Loucy (cell line): ENCODE measurements around the gene COL6A1.

Source experiments
- H2AFZ ChIP-seq: fragments of 200-600 bp; sonication (generic); 2 replicates; pipeline ENCODE4 v1.6.0; 2016; ENCODE audit warnings: antibody characterized with exemption, mild to moderate bottlenecking, low read length, moderate library complexity
- H3F3A ChIP-seq: fragments of 200-600 bp; 2 replicates; pipeline ENCODE4 v1.6.0; 2016; ENCODE audit warnings: antibody characterized with exemption, low read depth, mild to moderate bottlenecking
- H3K27me3 ChIP-seq: fragments of 200-600 bp; sonication (generic); 2 replicates; pipeline ENCODE4 v1.6.1; 2014; ENCODE audit warnings: low read length, mild to moderate bottlenecking; ENCODE audit not compliant: insufficient read depth, poor library complexity, severe bottlenecking
- H3K36me3 ChIP-seq: fragments of 200-600 bp; sonication (generic); 2 replicates; pipeline ENCODE4 v1.6.1; 2016; ENCODE audit warnings: low read length; ENCODE audit not compliant: insufficient read depth
- H3K4me1 ChIP-seq: fragments of 200-600 bp; sonication (generic); 2 replicates; pipeline ENCODE4 v1.5.1; 2014; ENCODE audit warnings: low read length, mild to moderate bottlenecking; ENCODE audit not compliant: insufficient read depth, poor library complexity, severe bottlenecking
- H3K4me2 ChIP-seq: fragments of 200-600 bp; sonication (generic); 2 replicates; pipeline ENCODE4 v1.6.0; 2014; ENCODE audit warnings: antibody characterized with exemption, low read length, low read depth, mild to moderate bottlenecking; ENCODE audit not compliant: poor library complexity, severe bottlenecking
- H3K4me3 ChIP-seq: fragments of 200-600 bp; sonication (generic); 2 replicates; pipeline ENCODE4 v1.5.1; 2014; ENCODE audit warnings: low read length, mild to moderate bottlenecking, mixed read lengths; ENCODE audit not compliant: poor library complexity, severe bottlenecking
- H3K79me2 ChIP-seq: fragments of 200-600 bp; sonication (generic); 2 replicates; pipeline ENCODE4 v1.6.1; 2014; ENCODE audit warnings: low read length; ENCODE audit not compliant: insufficient read depth
- H3K9ac ChIP-seq: fragments of 200-600 bp; sonication (generic); 2 replicates; pipeline ENCODE4 v1.6.0; 2014; ENCODE audit warnings: mild to moderate bottlenecking, low read depth, low read length, moderate library complexity; ENCODE audit not compliant: poor library complexity, severe bottlenecking
- H3K9me2 ChIP-seq: fragments of 200-600 bp; sonication (generic); replicated peaks from 2 replicates; pipeline ENCODE4 v1.6.1; 2016; ENCODE audit warnings: low read depth, low read length, mixed read lengths
- H3K9me3 ChIP-seq: fragments of 200-600 bp; sonication (generic); 2 replicates; pipeline ENCODE4 v1.6.1; 2014; ENCODE audit warnings: mild to moderate bottlenecking, antibody characterized with exemption, low read length, low read depth; ENCODE audit not compliant: insufficient read depth
- H4K20me1 ChIP-seq: fragments of 200-600 bp; sonication (generic); 2 replicates; pipeline ENCODE4 v1.6.0; 2014; ENCODE audit warnings: antibody characterized with exemption, low read length, mild to moderate bottlenecking; ENCODE audit not compliant: insufficient read depth, poor library complexity, severe bottlenecking
- CTCF ChIP-seq: fragments of 200-600 bp; sonication (generic); conservative IDR thresholded peaks from 2 replicates; pipeline ENCODE4 v1.5.1; 2014; ENCODE audit warnings: mild to moderate bottlenecking, antibody characterized with exemption, low read length
- EZH2phosphoT487 ChIP-seq: fragments of 200-600 bp; IDR thresholded peaks from 2 replicates; pipeline ENCODE4 v1.6.1; 2018; ENCODE audit warnings: antibody characterized with exemption, mild to moderate bottlenecking, moderate library complexity, borderline replicate concordance

The COL6A1 gene

GRCh38 chr21:46020581-46020980, 39.0 kb downstream of the COL6A1 start:
- Histone ChIP-seq H3F3A (no peaks in the 10 kb centered on the region), H3K9me2 (no peaks in the 10 kb centered on the region), H4K20me1 (no peaks in the 10 kb centered on the region), H3K9ac (no peak overlapping the region), H3K4me3 (no peak overlapping the region), H3K4me1 (peaks cover 6% of the 10 kb centered on the region), H2AFZ (no peak overlapping the region), H3K27me3 (no peaks in the 10 kb centered on the region), H3K79me2 (no peaks in the 10 kb centered on the region), H3K9me3 (peaks cover 6% of the 10 kb centered on the region; the same call in 1 of the 2 replicates), H3K4me2 (no peak overlapping the region), H3K36me3 (no peaks in the 10 kb centered on the region)
- TF ChIP-seq CTCF, result no peak
- no peak for TF ChIP-seq EZH2phosphoT487

DNA sequence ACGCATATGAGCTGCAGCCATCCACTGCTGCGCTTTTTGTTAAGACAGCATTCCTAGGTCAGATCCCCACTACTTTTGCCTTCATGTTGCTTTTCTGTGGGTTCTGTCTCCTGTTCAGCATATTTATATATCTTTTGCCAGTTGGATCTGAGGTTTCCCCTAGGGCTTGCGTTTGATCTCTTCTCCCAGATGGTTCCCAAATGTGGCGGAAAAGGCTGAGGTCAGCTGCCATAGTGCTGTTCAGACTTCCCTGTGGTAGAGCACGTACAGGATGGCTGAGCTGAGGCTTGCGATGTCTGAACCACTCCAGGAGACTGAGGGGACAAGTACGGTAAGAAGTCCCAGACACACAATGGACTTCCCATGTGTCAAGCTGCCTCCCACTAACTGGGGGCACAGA, 39.8 kb downstream of the COL6A1 start:
- Histone ChIP-seq H3K4me2 (no peak overlapping the region), H3K9me2 (no peaks in the 10 kb centered on the region), H3K36me3 (no peaks in the 10 kb centered on the region), H3K9me3 (peaks cover 6% of the 10 kb centered on the region; the same call in 1 of the 2 replicates), H2AFZ (no peak overlapping the region), H4K20me1 (no peaks in the 10 kb centered on the region), H3K4me1 (peaks cover 6% of the 10 kb centered on the region), H3K4me3 (no peak overlapping the region), H3K9ac (no peak overlapping the region), H3K79me2 (no peaks in the 10 kb centered on the region), H3F3A (no peaks in the 10 kb centered on the region), H3K27me3 (no peaks in the 10 kb centered on the region)
- TF ChIP-seq EZH2phosphoT487 (no peak), CTCF (no peak)

DNA sequence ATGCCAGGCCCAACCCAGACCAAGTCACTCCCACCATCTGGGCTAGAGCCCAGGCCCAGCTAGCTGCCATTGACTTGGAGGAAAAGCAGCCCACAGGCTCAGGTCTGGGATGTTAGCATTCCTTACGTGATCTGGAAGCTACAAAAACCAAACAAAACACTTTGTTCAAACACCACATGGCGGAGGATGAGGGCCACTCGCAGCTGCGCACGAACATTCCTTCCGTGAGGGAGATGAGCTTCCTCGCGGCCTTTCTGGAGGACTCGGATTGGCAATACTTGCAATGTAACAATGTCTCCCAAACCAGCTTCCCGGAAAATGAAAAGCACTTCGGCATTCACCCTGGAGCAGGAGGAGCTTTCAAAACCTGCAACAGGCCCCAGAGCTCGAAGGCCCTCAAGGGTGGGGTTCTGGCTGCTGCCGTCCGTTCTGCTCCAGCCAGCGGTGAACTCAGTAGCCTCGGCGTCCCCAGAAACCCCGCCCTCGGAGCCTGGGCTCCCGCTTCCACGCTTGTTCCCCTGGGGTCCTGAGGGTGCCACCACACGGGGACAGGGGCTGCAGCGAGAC, 40.5 kb downstream of the COL6A1 start:
- H3K9ac ChIP-seq, result no peak overlapping the region

More for the DNA sequence above, 40.5 kb downstream of the COL6A1 start:
- no peaks in the 10 kb centered on the region for H3F3A ChIP-seq
- no peaks in the 10 kb centered on the region for H3K79me2 ChIP-seq
- H3K4me3 ChIP-seq, result no peak overlapping the region
- no peaks in the 10 kb centered on the region for H3K27me3 ChIP-seq
- peaks cover 6% of the 10 kb centered on the region for H3K4me1 ChIP-seq
- TF ChIP-seq CTCF (no peak), EZH2phosphoT487 (no peak)
- no peaks in the 10 kb centered on the region for H3K36me3 ChIP-seq
- H3K9me3 ChIP-seq, result peaks cover 6% of the 10 kb centered on the region; the same call in 1 of the 2 replicates
- no peaks in the 10 kb centered on the region for H4K20me1 ChIP-seq
- H2AFZ ChIP-seq, result no peak overlapping the region
- H3K4me2 ChIP-seq, result no peak overlapping the region
- H3K9me2 ChIP-seq, result no peaks in the 10 kb centered on the region
